Endometrium (tissue), 2 donors: ENCODE results near the gene PIEZO1.

Experiments
- FAIRE-seq: peaks from 2 replicates; lab custom pipeline; 2012; peaks lifted over from hg19 to GRCh38; lab: Jason Lieb, UNC
- donor health status: control.
- donor health status: control.

PIEZO1 gene

DNA sequence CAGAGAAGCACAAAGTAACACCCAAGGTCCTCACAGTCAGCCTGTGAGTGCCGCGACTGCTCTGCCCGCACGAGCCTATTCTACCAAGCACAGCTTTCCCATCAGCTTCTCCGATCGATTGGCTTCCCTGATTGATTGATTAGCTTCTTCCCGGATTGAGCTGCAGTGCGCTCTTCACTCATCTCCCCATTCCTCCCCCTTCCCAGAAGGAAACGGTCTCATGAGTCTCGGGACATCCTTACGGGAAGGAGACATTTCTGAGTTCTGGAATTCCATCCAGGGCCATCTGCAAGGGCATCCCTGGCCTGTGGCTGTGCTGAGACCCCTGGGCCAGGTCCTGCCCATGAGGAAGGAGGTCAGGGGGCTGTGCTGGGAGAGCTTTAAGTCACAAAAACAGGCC lies 18.0 kb downstream of the PIEZO1 start:
- no peak for FAIRE-seq

- no peak for FAIRE-seq
Observed at GRCh38 chr16:88764913-88765349, 20.1 kb downstream of the PIEZO1 start.

DNA sequence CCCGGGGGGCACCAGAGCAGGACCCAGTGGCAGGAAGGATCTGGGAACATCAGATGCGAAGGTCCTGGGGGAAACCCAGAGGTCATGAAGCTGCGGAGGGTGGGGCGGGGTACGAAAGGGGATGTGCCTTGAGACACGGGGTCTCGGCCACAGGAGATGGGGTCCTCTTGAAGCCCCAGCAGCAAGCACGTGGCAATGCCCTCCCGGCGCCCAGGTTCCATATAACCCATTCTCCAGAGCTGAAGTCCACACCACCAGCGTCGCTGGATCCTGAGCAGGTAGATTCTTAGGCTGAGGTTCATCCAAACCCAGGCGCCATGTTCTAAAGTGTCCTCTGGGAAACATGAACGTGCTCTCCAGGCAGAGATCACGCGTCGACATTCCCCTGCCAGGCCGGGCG lies 20.9 kb downstream of the PIEZO1 start:
- FAIRE-seq: no peak

DNA sequence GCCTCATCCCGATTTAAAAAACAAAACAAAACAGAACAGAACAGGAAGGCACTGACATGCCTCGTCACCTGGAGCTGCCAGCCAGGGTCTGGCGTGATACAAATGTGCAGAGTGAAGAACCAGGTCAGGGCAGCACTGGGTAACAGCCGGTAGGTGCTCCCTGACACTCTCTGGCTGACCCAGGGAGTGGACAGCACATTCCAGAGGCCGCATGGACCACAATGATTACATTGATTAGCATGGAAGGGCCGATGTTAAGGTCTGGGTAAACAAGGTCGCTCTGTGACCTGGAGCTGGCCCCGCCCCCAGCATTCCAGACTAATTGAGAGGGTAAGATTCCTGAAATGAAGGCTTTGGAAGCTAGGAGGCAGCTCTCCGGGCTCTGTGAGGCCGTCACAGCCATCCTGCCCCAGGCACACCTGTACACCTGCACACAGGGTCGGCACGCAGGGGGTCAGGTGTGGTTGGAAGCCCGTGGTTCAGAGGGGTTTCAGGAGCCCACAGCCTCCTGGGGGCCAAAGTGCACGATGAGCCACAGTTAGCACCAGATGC lies 21.4 kb downstream of the PIEZO1 start:
- no peak for FAIRE-seq

DNA sequence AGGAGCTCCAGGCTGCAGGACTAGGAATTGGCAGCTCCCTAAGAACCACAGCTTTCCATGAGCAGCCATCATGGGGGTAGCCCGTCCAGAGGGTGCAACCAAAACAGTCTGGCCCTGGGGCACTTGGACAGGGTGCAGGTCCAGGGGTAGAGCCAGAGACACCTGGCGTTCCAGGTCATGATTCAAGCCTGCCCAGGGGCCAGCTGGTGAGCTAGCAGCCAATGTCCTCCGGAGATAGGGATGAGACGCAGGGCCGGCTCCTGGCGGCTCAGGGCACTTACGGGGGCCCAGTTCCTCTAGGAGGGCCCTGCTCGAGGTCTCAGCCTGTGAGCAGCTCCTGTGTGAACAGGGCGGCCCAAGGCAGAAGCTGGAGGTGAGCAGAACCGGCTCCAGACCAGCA lies 22.1 kb downstream of the PIEZO1 start:
- FAIRE-seq: no peak

DNA sequence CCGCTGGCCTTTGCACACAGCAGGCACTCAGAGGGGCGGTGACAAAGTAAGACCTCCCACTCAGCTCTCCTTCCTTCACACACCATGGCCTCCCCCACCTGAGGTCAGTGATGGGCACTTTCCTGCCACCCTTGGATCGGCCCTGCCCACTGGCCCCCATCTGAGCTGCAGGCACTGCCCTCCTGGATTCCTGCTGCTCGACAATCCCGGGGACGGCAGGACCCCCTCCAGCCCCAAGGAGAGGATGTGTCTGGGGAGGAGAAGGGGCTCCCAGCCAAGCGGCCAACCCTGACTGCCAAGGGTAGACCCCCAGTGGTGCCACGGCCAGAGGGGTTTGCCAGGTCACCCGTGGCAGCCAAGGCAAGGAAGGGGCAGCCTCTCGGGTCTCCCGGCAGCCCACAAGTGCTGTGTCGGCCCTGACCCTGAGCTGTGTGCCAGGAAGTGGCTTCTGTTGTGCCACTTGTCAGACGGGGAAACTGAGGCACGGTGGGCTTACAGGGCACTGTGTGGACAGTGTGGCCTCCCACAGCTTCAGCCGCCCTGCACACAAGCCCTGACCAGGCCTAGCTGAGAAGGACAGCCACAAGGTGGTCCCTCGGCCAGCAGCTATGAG lies 22.7 kb downstream of the PIEZO1 start:
- FAIRE-seq: no peak

DNA sequence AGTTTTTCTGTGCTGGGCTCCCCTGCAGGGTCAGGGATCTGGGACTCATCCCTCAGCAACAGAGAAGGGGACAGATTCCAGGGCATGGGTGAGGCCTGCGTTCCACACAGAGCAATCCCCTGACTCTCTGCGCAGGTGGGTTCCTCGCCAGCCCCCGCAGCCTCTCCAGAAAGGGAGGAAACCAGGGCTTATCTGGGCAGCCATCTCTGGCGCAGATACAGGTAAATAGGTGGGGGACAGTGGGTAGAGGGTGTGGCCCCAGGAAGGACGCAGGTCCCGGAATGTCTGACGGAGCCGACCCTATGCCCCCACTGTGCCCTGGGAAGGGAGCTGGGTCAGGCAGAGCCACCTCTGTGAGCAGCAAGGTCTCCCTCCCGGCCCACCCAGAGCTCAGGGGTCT lies 23.2 kb downstream of the PIEZO1 start:
- FAIRE-seq: no peak

- FAIRE-seq: no peak
Observed at GRCh38 chr16:88761143-88761534, 23.9 kb downstream of the PIEZO1 start.

GRCh38 chr16:88760424-88761142 lies 24.4 kb downstream of the PIEZO1 start:
- no peak for FAIRE-seq

- FAIRE-seq: no peak
Observed at GRCh38 chr16:88759976-88760350, 25.1 kb downstream of the PIEZO1 start.

DNA sequence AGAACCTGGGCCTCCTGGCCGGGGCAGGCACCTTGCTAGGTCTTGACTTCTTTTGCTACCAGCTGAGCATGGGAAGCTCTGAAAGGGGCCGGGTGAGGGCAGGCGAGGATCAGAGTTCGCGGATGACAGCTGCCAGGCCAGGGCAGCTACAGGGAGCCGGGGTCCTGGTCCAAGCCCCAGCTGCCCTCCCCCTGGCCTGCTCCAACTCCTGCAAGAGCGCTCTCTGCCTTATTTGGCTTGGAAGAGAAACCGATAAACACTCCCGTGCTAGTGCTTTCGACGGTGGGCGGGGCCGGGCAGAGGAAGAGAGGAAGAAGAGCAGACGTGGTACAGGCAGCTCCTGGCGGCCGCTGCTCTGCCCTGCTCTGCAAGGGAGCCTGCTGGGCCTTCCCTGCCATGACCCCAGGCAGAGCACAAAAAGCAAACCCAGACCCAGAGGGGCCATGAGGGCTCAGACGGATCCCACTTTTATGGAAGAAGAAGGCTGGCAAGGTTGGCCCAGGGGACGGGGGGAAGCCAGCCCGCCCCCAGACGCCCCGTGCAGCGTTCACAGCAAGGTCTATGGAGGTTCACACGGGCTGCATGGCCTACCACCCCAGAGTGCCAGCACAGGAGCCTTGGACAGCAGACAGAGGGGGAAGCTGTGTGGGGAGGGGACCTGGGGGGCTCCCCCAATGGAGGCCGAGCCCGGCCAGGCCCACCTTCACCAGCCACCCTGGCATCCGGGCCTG lies 25.6 kb downstream of the PIEZO1 start:
- no peak for FAIRE-seq

DNA sequence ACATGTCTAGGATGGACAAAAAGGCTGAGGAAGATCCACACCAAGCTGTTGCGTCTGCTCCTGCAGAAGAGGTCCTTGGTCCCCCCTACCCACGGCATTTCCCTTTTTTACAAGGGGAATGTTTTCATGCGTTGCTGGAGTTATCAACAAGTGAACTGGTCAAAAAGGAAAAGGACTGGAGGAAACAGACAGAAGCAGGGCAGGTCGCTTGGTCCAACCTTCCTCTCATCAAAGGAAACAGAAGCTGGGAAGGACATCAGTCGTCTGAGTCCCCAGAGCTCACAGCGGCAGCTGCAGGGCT lies 26.1 kb downstream of the PIEZO1 start:
- FAIRE-seq: no peak

DNA sequence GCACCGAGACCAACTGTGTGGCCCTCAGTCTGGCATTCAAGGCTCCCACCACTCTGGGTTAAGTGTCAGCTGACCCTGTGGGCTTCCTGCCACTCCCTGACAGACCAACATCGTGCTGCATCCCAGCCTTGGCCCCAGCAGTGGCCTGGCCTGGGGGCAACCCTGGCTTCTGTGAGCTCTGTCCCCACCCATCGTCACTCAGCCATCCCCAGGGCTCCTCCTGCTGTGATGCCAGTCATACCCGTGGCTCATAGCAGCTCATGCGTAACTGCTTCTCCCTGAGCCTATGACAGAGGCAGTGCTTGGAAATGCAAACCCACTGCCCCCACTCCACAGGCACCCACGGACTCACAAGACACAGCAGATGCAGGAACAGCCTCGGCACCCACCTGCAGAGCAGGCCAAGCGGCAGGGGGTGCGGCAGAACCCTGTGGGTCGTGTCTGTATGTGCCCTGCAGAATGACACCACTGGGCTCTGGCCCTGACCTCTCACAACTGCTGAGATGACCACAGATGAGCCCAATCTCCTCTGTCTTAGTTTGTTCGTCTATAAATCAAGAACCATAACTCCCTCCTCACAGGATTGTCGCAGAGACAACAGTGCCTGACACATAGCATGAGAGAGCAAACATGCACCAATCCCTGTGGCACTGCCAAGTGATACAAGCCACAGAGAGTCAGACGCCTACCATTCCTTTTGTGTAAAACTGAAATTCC lies 26.6 kb downstream of the PIEZO1 start:
- FAIRE-seq: no peak

DNA sequence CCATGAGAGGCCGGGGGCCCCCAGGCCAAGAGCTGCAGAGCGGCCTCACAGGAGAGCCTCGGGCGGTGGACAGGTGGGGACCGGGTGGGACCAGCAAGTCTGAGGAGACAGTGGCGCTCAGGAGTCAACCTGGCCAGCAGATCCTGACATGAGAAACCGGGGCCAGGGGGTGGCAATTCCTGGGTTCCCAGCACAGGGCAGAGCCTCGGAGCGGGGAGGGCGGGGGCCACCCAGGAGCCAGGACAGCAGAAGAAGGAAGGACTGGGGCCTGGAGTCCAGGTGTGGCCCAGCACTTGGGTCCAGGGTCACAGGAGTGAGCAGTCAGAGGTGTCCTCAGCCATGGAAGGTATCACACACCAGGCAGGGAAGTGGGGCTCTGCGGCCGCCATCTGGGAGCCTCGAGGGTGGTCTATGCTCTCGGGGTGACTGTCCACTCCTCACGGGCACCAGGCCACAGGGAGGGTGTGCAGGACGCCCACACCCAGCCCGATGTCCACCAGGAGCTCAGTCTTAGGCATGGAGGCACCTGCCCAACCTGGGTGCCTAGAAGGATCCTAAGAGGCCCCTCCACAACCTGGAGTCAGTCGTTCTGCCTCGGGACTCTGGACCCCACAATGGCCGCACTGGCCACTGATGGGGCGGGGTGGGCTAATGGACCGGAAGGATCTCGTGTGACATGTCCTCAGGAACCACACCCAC lies 29.1 kb downstream of the PIEZO1 start:
- no peak for FAIRE-seq

- FAIRE-seq: no peak
Observed at GRCh38 chr16:88754912-88755744, 29.9 kb downstream of the PIEZO1 start.

- no peak for FAIRE-seq
Observed at GRCh38 chr16:88754109-88754911, 30.7 kb downstream of the PIEZO1 start.

- FAIRE-seq: no peak
Observed at GRCh38 chr16:88753602-88754001, 31.4 kb downstream of the PIEZO1 start.

DNA sequence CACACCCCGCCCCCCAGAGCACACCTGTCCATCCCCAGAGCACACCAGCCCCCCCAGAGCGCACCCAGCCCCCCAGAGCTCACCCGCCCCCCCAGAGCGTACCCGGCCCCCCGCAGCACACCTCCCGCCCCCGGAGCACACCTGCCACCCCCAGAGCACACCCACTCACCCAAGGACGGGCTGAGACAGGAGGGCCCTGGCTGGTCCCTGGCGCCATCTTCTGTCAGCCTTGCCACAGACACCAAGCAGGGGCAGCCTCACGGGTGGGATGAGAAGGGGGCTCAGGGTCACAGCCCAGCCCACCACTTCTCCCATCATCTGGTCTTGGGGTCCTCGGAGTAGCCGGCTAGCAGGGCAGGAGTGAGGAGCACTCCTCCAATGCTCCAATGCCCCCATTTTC lies 31.8 kb downstream of the PIEZO1 start:
- no peak for FAIRE-seq

DNA sequence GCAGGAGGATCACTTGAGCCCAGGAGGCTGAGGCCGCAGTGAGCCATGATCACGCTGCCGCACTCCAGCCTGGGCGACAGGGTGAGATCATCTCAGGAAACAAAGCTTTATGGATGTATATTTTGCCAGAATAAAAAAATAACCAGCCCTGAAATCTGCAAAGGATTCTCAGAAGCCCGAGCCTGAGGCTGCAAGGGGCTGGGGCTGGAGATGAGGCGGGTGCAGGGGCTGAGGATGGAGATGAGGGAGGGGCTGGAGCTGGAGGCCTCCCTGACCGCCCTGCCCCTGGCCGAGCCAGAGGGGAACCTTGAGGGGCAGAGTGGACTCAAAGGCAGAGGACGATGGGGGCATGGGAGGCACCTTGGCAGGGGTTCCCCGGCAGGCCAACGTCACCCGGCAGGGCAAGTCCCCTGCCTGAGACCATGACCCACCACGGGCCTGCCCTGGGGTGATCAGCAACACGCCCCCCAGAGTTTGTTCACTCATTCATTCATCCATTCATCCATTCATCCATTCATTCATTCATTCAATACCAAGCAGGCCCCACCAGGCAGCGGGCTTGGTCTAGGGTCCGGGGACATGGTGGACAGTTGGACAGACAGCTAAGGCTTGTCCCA lies 32.5 kb downstream of the PIEZO1 start:
- no peak for FAIRE-seq

DNA sequence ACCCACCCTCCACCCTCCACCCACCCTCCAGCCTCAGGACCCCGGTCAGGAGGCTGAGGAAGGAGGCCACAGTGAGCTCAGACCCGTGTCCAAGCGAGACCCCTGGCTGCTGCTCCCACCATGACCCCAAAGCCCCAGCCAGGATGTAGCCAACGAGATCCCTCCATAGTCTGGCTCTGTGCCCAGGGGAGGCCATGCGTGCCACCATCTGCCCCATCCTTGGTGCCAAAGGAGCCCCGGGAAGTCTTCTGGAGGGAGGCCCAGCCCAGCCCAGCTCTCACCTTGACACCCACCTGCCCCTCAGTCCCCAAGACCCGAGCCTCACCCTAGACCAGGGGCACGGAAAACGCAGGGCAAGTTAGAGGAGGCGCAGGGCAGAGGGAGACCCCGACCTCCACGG lies 34.2 kb downstream of the PIEZO1 start:
- no peak for FAIRE-seq
